ENCODE data around the gene PHLDA2.

The PHLDA2 gene

GRCh38 chr11:2883979-2884815, 45.0 kb downstream of the PHLDA2 start:
- Histone ChIP-seq H3K9me3 (ENCODE audit: control insufficient read depth, insufficient read depth, low read depth, low read length) (no peaks in the 10 kb centered on the region; the same call in 1 of the 2 replicates), H3K9ac (ENCODE audit: low read length) (no peak overlapping the region), H3K36me3 (ENCODE audit: control insufficient read depth, insufficient read depth, low read length) (no peaks in the 10 kb centered on the region), H3K4me1 (ENCODE audit: control insufficient read depth, insufficient read depth, low read length) (peaks cover 26% of the 10 kb centered on the region), H3K27me3 (ENCODE audit: control insufficient read depth, insufficient read depth, low read length) (peaks cover 76% of the 10 kb centered on the region), H3K4me3 (ENCODE audit: low read depth, low read length) (peak overlapping the region; percentile 64), H3K27ac (ENCODE audit: low read depth, low read length) (no peak overlapping the region)

GRCh38 chr11:2883640-2883978, 45.6 kb downstream of the PHLDA2 start:
- Histone ChIP-seq H3K27ac (ENCODE audit: low read depth, low read length) (no peak overlapping the region), H3K9ac (ENCODE audit: low read length) (no peak overlapping the region), H3K4me3 (ENCODE audit: low read depth, low read length) (peak overlapping the region; percentile 64), H3K27me3 (ENCODE audit: control insufficient read depth, insufficient read depth, low read length) (peaks cover 80% of the 10 kb centered on the region), H3K9me3 (ENCODE audit: control insufficient read depth, insufficient read depth, low read depth, low read length) (peaks cover 5% of the 10 kb centered on the region), H3K4me1 (ENCODE audit: control insufficient read depth, insufficient read depth, low read length) (peaks cover 26% of the 10 kb centered on the region), H3K36me3 (ENCODE audit: control insufficient read depth, insufficient read depth, low read length) (no peaks in the 10 kb centered on the region)

GRCh38 chr11:2882396-2883110, 46.7 kb downstream of the PHLDA2 start:
- H3K4me1 ChIP-seq (ENCODE audit: control insufficient read depth, insufficient read depth, low read length) = peaks cover 24% of the 10 kb centered on the region
- H3K9ac ChIP-seq (ENCODE audit: low read length) = no peak overlapping the region
- H3K4me3 ChIP-seq (ENCODE audit: low read depth, low read length) = no peak overlapping the region
- H3K27ac ChIP-seq (ENCODE audit: low read depth, low read length) = no peak overlapping the region
- no peaks in the 10 kb centered on the region for H3K36me3 ChIP-seq (ENCODE audit: control insufficient read depth, insufficient read depth, low read length)
- peaks cover 74% of the 10 kb centered on the region for H3K27me3 ChIP-seq (ENCODE audit: control insufficient read depth, insufficient read depth, low read length)
- H3K9me3 ChIP-seq (ENCODE audit: control insufficient read depth, insufficient read depth, low read depth, low read length) = peaks cover 7% of the 10 kb centered on the region

GRCh38 chr11:2881981-2882375, 47.2 kb downstream of the PHLDA2 start:
- H3K4me1 ChIP-seq (ENCODE audit: control insufficient read depth, insufficient read depth, low read length) = peaks cover 19% of the 10 kb centered on the region
- H3K9me3 ChIP-seq (ENCODE audit: control insufficient read depth, insufficient read depth, low read depth, low read length) = peaks cover 7% of the 10 kb centered on the region
- peaks cover 68% of the 10 kb centered on the region for H3K27me3 ChIP-seq (ENCODE audit: control insufficient read depth, insufficient read depth, low read length)
- no peak overlapping the region for H3K9ac ChIP-seq (ENCODE audit: low read length)
- H3K27ac ChIP-seq (ENCODE audit: low read depth, low read length) = no peak overlapping the region
- H3K36me3 ChIP-seq (ENCODE audit: control insufficient read depth, insufficient read depth, low read length) = no peaks in the 10 kb centered on the region
- H3K4me3 ChIP-seq (ENCODE audit: low read depth, low read length) = no peak overlapping the region

- Histone ChIP-seq H3K27me3 (ENCODE audit: control insufficient read depth, insufficient read depth, low read length) (peaks cover 64% of the 10 kb centered on the region), H3K27ac (ENCODE audit: low read depth, low read length) (no peak overlapping the region), H3K9me3 (ENCODE audit: control insufficient read depth, insufficient read depth, low read depth, low read length) (peaks cover 7% of the 10 kb centered on the region), H3K4me1 (ENCODE audit: control insufficient read depth, insufficient read depth, low read length) (peaks cover 13% of the 10 kb centered on the region), H3K4me3 (ENCODE audit: low read depth, low read length) (no peak overlapping the region), H3K36me3 (ENCODE audit: control insufficient read depth, insufficient read depth, low read length) (no peaks in the 10 kb centered on the region), H3K9ac (ENCODE audit: low read length) (no peak overlapping the region)
Measured at GRCh38 chr11:2881076-2881980, 47.9 kb downstream of the PHLDA2 start.

- no peak overlapping the region for H3K9ac ChIP-seq (ENCODE audit: low read length)
- peaks cover 11% of the 10 kb centered on the region for H3K4me1 ChIP-seq (ENCODE audit: control insufficient read depth, insufficient read depth, low read length)
- peaks cover 63% of the 10 kb centered on the region for H3K27me3 ChIP-seq (ENCODE audit: control insufficient read depth, insufficient read depth, low read length)
- peaks cover 7% of the 10 kb centered on the region for H3K9me3 ChIP-seq (ENCODE audit: control insufficient read depth, insufficient read depth, low read depth, low read length)
- H3K27ac ChIP-seq (ENCODE audit: low read depth, low read length) = no peak overlapping the region
- no peak overlapping the region for H3K4me3 ChIP-seq (ENCODE audit: low read depth, low read length)
- no peaks in the 10 kb centered on the region for H3K36me3 ChIP-seq (ENCODE audit: control insufficient read depth, insufficient read depth, low read length)
Measured at GRCh38 chr11:2880646-2881045, 48.6 kb downstream of the PHLDA2 start.

GRCh38 chr11:2878782-2879181, 50.4 kb downstream of the PHLDA2 start:
- peaks cover 15% of the 10 kb centered on the region for H3K9me3 ChIP-seq (ENCODE audit: control insufficient read depth, insufficient read depth, low read depth, low read length)
- H3K27me3 ChIP-seq (ENCODE audit: control insufficient read depth, insufficient read depth, low read length) = peaks cover 64% of the 10 kb centered on the region

More at GRCh38 chr11:2878782-2879181, 50.4 kb downstream of the PHLDA2 start:
- H3K9ac ChIP-seq (ENCODE audit: low read length) = no peak overlapping the region
- no peak overlapping the region for H3K27ac ChIP-seq (ENCODE audit: low read depth, low read length)
- H3K4me3 ChIP-seq (ENCODE audit: low read depth, low read length) = no peak overlapping the region
- peaks cover 7% of the 10 kb centered on the region; the same call in 1 of the 2 replicates for H3K4me1 ChIP-seq (ENCODE audit: control insufficient read depth, insufficient read depth, low read length)
- H3K36me3 ChIP-seq (ENCODE audit: control insufficient read depth, insufficient read depth, low read length) = no peaks in the 10 kb centered on the region
